IMR-90 (cell line): ENCODE measurements around the gene CEP170B. TPM values are rescaled to one million over a fixed set of nuclear protein-coding genes. Genes with fewer than 3 reads are reported as not detected.

Source experiments
- ATAC-seq: fragments of 200-7000 bp; cut with Tn5 transposase; 2 replicates; pipeline ENCODE4 v1.9.1; 2020; ENCODE audit warnings: low read depth, mild to moderate bottlenecking, moderate library complexity
- BruUV-seq: library from RNA; stranded (reverse); fragments of 400-500 nt; replicated peaks from 2 replicates; lab custom pipeline; 2021; lab: Mats Ljungman, UMichigan
- CTCF ChIA-PET: fragments of 300-600 bp; formaldehyde crosslinking; extraction: SDS; loops from one replicate; lab custom pipeline; 2021; ENCODE audit warnings: antibody characterized with exemption; lab: Yijun Ruan, JAX
- POLR2A ChIA-PET: fragments of 300-600 bp; sonication (Branson Sonifier 250); formaldehyde crosslinking; loops from one replicate; lab custom pipeline; 2022; ENCODE audit warnings: antibody characterized with exemption; ENCODE audit not compliant: unreplicated experiment; lab: Charles Lee
- DNase-seq: peaks from one replicate; pipeline ENCODE4 v3.0.0; 2013
- H2AFZ ChIP-seq: replicated peaks from 2 replicates; pipeline ENCODE3; 2013; ENCODE audit warnings: low read length, mild to moderate bottlenecking; ENCODE audit not compliant: poor library complexity
- H2AK5ac ChIP-seq: 2 replicates; pipeline ENCODE4 v1.6.1; 2013; ENCODE audit warnings: low read depth, low read length, inconsistent platforms
- H2AK9ac ChIP-seq: replicated peaks from 2 replicates; pipeline ENCODE3; 2013; ENCODE audit warnings: mild to moderate bottlenecking, low read depth, low read length, moderate library complexity; ENCODE audit not compliant: poor library complexity
- H2BK120ac ChIP-seq: 2 replicates; pipeline ENCODE4 v1.6.1; 2013; ENCODE audit warnings: low read depth, low read length, inconsistent platforms
- H2BK15ac ChIP-seq: 3 replicates; pipeline ENCODE4 v1.6.1; 2013; ENCODE audit warnings: low read depth, low read length, inconsistent platforms
- H2BK20ac ChIP-seq: 2 replicates; pipeline ENCODE4 v1.6.1; 2013; ENCODE audit warnings: low read depth, mild to moderate bottlenecking, inconsistent platforms, low read length, moderate library complexity
- H2BK5ac ChIP-seq: 2 replicates; pipeline ENCODE4 v1.6.1; 2013; ENCODE audit warnings: mild to moderate bottlenecking, low read depth, low read length, inconsistent platforms; ENCODE audit not compliant: poor library complexity, severe bottlenecking
- H3K14ac ChIP-seq: replicated peaks from 2 replicates; pipeline ENCODE4 v1.6.1; 2013; ENCODE audit warnings: low read depth, low read length, inconsistent platforms
- H3K18ac ChIP-seq: 2 replicates; pipeline ENCODE4 v1.6.1; 2013; ENCODE audit warnings: low read depth, low read length, control low read depth
- H3K23ac ChIP-seq: 2 replicates; pipeline ENCODE4 v1.6.1; 2013; ENCODE audit warnings: low read depth, low read length, inconsistent platforms
- H3K27ac ChIP-seq: 2 replicates; pipeline ENCODE4 v1.5.1; 2013; ENCODE audit warnings: mild to moderate bottlenecking, control low read depth, low read length; ENCODE audit not compliant: insufficient read depth
- H3K27me3 ChIP-seq: 2 replicates; pipeline ENCODE4 v1.6.1; 2013; ENCODE audit warnings: low read length; ENCODE audit not compliant: control insufficient read depth, insufficient read depth
- H3K36me3 ChIP-seq: 2 replicates; pipeline ENCODE4 v1.6.1; 2013; ENCODE audit warnings: low read length, mixed read lengths; ENCODE audit not compliant: control insufficient read depth, insufficient read depth
- H3K4ac ChIP-seq: 2 replicates; pipeline ENCODE4 v1.6.1; 2013; ENCODE audit warnings: low read depth, low read length, inconsistent platforms
- H3K4me1 ChIP-seq: 2 replicates; pipeline ENCODE4 v1.6.1; 2013; ENCODE audit warnings: low read length, mixed read lengths; ENCODE audit not compliant: control insufficient read depth, insufficient read depth
- H3K4me2 ChIP-seq: 2 replicates; pipeline ENCODE4 v1.6.1; 2013; ENCODE audit warnings: low read depth, mild to moderate bottlenecking, control low read depth, low read length, moderate library complexity
- H3K4me3 ChIP-seq: 2 replicates; pipeline ENCODE4 v1.5.1; 2013; ENCODE audit warnings: low read depth, mild to moderate bottlenecking, control low read depth, low read length, moderate library complexity; ENCODE audit not compliant: insufficient read depth
- H3K56ac ChIP-seq: 2 replicates; pipeline ENCODE4 v1.6.1; 2013; ENCODE audit warnings: low read length, inconsistent platforms; ENCODE audit not compliant: insufficient read depth; ENCODE audit errors: extremely low read depth
- H3K79me1 ChIP-seq, 2 experiments: 2 replicates each; pipeline ENCODE4 v1.6.1; 2013; ENCODE audit warnings: low read length in 2 of 2, inconsistent platforms in 1 of 2, low read depth in 1 of 2
- H3K9ac ChIP-seq: 2 replicates; pipeline ENCODE4 v1.6.1; 2013; ENCODE audit warnings: low read depth, low read length, control low read depth
- H3K9me1 ChIP-seq: 2 replicates; pipeline ENCODE4 v1.6.1; 2013; ENCODE audit warnings: low read length, inconsistent platforms; ENCODE audit not compliant: insufficient read depth
- H3K9me3 ChIP-seq: 2 replicates; pipeline ENCODE4 v1.6.1; 2013; ENCODE audit warnings: low read length; ENCODE audit not compliant: control insufficient read depth, insufficient read depth
- H4K20me1 ChIP-seq: 2 replicates; pipeline ENCODE4 v1.6.1; 2013; ENCODE audit warnings: low read length, inconsistent platforms; ENCODE audit not compliant: insufficient read depth
- H4K5ac ChIP-seq: 2 replicates; pipeline ENCODE4 v1.6.1; 2013; ENCODE audit warnings: mild to moderate bottlenecking, low read depth, low read length, control low read depth
- H4K8ac ChIP-seq, 2 experiments: 2 replicates each; pipeline ENCODE4 v1.6.1; 2013; ENCODE audit warnings: low read depth in 2 of 2, low read length in 2 of 2, control low read depth in 1 of 2, inconsistent platforms in 1 of 2
- H4K91ac ChIP-seq: 2 replicates; pipeline ENCODE4 v1.6.1; 2013; ENCODE audit warnings: low read depth, low read length, inconsistent platforms; ENCODE audit not compliant: insufficient read depth
- BHLHE40 ChIP-seq: fragments of 150-350 bp; IDR thresholded peaks from 2 replicates; pipeline ENCODE4 v1.6.1; 2016; ENCODE audit warnings: mild to moderate bottlenecking, low read depth, low read length
- CEBPB ChIP-seq: IDR thresholded peaks from 2 replicates; pipeline ENCODE4 v1.6.1; 2012; ENCODE audit warnings: low read depth, low read length, improper control_type of control experiment
- CHD1 ChIP-seq: IDR thresholded peaks from 2 replicates; pipeline ENCODE4 v1.6.1; 2012; ENCODE audit warnings: low read depth, low read length, improper control_type of control experiment
- FOS ChIP-seq: fragments of 150-350 bp; IDR thresholded peaks from 2 replicates; pipeline ENCODE4 v1.6.1; 2016; ENCODE audit warnings: low read depth, low read length
- MAFK ChIP-seq: IDR thresholded peaks from 2 replicates; pipeline ENCODE4 v1.6.1; 2012; ENCODE audit warnings: low read depth, low read length, improper control_type of control experiment
- MAZ ChIP-seq: IDR thresholded peaks from 2 replicates; pipeline ENCODE4 v1.6.1; 2012; ENCODE audit warnings: low read depth, mild to moderate bottlenecking, low read length, improper control_type of control experiment, moderate library complexity, borderline replicate concordance
- MXI1 ChIP-seq: IDR thresholded peaks from 2 replicates; pipeline ENCODE4 v1.6.1; 2012; ENCODE audit warnings: low read depth, mild to moderate bottlenecking, low read length, moderate library complexity, borderline replicate concordance
- NFE2L2 ChIP-seq: fragments of 150-350 bp; IDR thresholded peaks from 2 replicates; pipeline ENCODE4 v1.6.1; 2016; ENCODE audit warnings: low read depth, mild to moderate bottlenecking, low read length
- POLR2A ChIP-seq: IDR thresholded peaks from 2 replicates; pipeline ENCODE4 v1.6.1; 2012; ENCODE audit warnings: mild to moderate bottlenecking, low read depth, low read length
- RAD21 ChIP-seq: IDR thresholded peaks from 2 replicates; pipeline ENCODE4 v1.6.1; 2012; ENCODE audit warnings: low read length, improper control_type of control experiment
- RCOR1 ChIP-seq: IDR thresholded peaks from 2 replicates; pipeline ENCODE4 v1.6.1; 2012; ENCODE audit warnings: mild to moderate bottlenecking, low read length, improper control_type of control experiment; ENCODE audit not compliant: insufficient replicate concordance
- RFX5 ChIP-seq: IDR thresholded peaks from 2 replicates; pipeline ENCODE4 v1.8.0; 2012; ENCODE audit warnings: low read depth, mild to moderate bottlenecking, low read length, moderate library complexity
- SMC3 ChIP-seq: fragments of 150-350 bp; IDR thresholded peaks from 2 replicates; pipeline ENCODE4 v1.6.1; 2016; ENCODE audit warnings: low read depth, mild to moderate bottlenecking, antibody characterized with exemption, low read length, moderate library complexity
- WGBS, 2 experiments: methylation state at CpG; one replicate each; pipeline versions ENCODE4 v1.1.5 to v1.1.7; 2013; ENCODE audit warnings: missing lambda C conversion rate in 2 of 2; ENCODE audit not compliant: insufficient read length in 1 of 2; ENCODE audit errors: extremely low coverage in 2 of 2; 5-methylcytosine and 5-hydroxymethylcytosine counted together
- dilution Hi-C: fragments of 300-500 bp; cut with HindIII; formaldehyde crosslinking; loops from one replicate; pipeline ENCODE4 v1.14.3; 2018; ENCODE audit warnings: low sequenced_read_pairs; ENCODE audit not compliant: unreplicated experiment
- in situ Hi-C: fragments of 300-500 bp; cut with MboI; formaldehyde crosslinking; loops from 3 replicates; pipeline ENCODE4 v1.14.3; 2019; ENCODE audit warnings: low sequenced_read_pairs, inconsistent platforms, mixed read lengths
- intact Hi-C: fragments of 100-400 bp; cut with micrococcal nuclease; formaldehyde crosslinking; loops from 2 replicates; pipeline ENCODE4 v1.10.0; 2022
- polyA plus RNA-seq, 3 experiments: library from polyadenylated mRNA; depleted of rRNA; stranded (reverse); fragments of >200 nt; gene quantifications; 2 replicates each; pipeline ENCODE4 v1.2.3, GENCODE V29; 2012; ENCODE audit warnings: low replicate concordance in 1 of 3
- total RNA-seq: library from RNA; depleted of rRNA; stranded (reverse); fragments of >200 nt; gene quantifications from 2 replicates; pipeline ENCODE4 v1.2.3, GENCODE V29; 2012
- TF ChIP-seq, protein P1 (sequence below): fragments of 150-350 bp; IDR thresholded peaks from 2 replicates; pipeline ENCODE4 v1.6.1; 2017; ENCODE audit warnings: mild to moderate bottlenecking, antibody characterized with exemption, low read length, low read depth
- TF ChIP-seq, protein P2 (sequence below): fragments of 150-350 bp; IDR thresholded peaks from 2 replicates; pipeline ENCODE4 v1.6.1; 2016; ENCODE audit warnings: low read depth, mild to moderate bottlenecking, low read length, moderate library complexity, borderline replicate concordance
- TF ChIP-seq, protein P3 (sequence below): conservative IDR thresholded peaks from 2 replicates; pipeline ENCODE4 v1.5.1; 2012; ENCODE audit warnings: mild to moderate bottlenecking, low read depth, low read length, improper control_type of control experiment

CEP170B gene
- total and polyA plus RNA-seq, 2 of the 4 experiments (the other 2 are of a cell fraction): 3.6 to 13.1 TPM

DNA sequence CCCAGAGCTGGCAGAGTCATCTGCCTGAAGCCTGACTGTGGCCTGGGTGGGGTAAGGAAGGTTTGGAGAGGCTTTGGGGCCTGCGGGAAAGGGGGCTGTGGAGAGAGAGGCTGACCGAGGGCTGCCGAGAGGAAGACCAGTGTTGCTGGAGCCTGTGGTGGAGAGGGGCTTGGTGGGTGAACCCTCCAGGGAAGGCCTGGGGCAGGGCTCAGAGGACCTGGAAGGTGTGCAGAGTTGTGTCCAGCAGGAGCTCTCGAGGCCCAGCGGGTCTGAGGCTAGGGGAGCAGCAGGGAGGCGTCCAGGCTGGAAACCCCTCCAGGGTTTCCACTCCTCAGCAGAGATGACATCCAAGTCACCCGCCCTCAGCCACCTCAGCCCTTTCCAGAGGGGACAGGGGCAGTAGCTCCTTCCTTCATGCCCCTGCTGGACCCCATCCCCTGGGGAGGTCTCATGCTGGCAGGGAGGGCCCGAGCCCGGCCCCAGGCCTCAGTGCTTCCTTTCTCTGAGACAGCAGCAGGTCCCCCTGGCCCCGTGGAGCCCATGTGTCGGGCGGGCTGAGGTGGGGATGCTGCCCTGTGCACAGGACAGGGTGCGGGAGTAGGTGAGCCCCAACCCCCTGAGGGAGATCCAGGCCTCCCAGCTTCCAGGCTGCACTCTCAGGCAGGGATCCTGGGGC, 8.4 kb downstream of the CEP170B start:
- dilution Hi-C loops: no loop called here

More for the DNA sequence above, 8.4 kb downstream of the CEP170B start:
- Histone ChIP-seq H3K9me1 (peaks cover 9% of the 10 kb centered on the region), H3K56ac (no peak overlapping the region), H3K4me1 (peaks cover 5% of the 10 kb centered on the region), H3K36me3 (peaks cover 15% of the 10 kb centered on the region; the same call in 1 of the 2 replicates), H3K14ac (no peak overlapping the region), H3K4me2 (no peak overlapping the region), H4K8ac (no peak overlapping the region), H4K20me1 (peaks cover 75% of the 10 kb centered on the region), H2BK5ac (no peak overlapping the region), H2AK5ac (no peak overlapping the region), H2AFZ (no peak overlapping the region), H3K9ac (no peak overlapping the region), H3K79me1 (peaks cover 19 to 69% of the 10 kb centered on the region in 2 experiments), H2BK15ac (no peak overlapping the region), H2AK9ac (no peak overlapping the region), H3K27ac (no peak overlapping the region), H2BK120ac (no peak overlapping the region), H3K27me3 (no peaks in the 10 kb centered on the region), H3K18ac (no peak overlapping the region), H3K23ac (no peak overlapping the region), H4K91ac (no peak overlapping the region), H2BK20ac (no peak overlapping the region), H4K5ac (no peak overlapping the region), H3K9me3 (no peaks in the 10 kb centered on the region; the same call in 1 of the 2 replicates), H3K4me3 (no peak overlapping the region), H3K4ac (no peak overlapping the region)
- in situ Hi-C loops (no loop called here), intact Hi-C loops (no loop called here)
- 92% methylated on average over 8 of the region's 13 CpGs; no CpG with 5 or more reads in 1 of the 2 experiments for WGBS, 2 experiments
- ChIA-PET CTCF (no interaction called here), POLR2A (no interaction called here)
- no peak for TF ChIP-seq MAZ
- no peak for TF ChIP-seq MXI1
- TF ChIP-seq NFE2L2: no peak
- TF ChIP-seq RFX5: no peak
- TF ChIP-seq FOS: no peak
- no peak for TF ChIP-seq CEBPB
- no peak for TF ChIP-seq RAD21
- TF ChIP-seq, protein P1, sequence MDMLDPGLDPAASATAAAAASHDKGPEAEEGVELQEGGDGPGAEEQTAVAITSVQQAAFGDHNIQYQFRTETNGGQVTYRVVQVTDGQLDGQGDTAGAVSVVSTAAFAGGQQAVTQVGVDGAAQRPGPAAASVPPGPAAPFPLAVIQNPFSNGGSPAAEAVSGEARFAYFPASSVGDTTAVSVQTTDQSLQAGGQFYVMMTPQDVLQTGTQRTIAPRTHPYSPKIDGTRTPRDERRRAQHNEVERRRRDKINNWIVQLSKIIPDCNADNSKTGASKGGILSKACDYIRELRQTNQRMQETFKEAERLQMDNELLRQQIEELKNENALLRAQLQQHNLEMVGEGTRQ: no peak
- TF ChIP-seq, protein P2, sequence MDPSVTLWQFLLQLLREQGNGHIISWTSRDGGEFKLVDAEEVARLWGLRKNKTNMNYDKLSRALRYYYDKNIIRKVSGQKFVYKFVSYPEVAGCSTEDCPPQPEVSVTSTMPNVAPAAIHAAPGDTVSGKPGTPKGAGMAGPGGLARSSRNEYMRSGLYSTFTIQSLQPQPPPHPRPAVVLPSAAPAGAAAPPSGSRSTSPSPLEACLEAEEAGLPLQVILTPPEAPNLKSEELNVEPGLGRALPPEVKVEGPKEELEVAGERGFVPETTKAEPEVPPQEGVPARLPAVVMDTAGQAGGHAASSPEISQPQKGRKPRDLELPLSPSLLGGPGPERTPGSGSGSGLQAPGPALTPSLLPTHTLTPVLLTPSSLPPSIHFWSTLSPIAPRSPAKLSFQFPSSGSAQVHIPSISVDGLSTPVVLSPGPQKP: no peak
- no peak for TF ChIP-seq SMC3
- no peak for TF ChIP-seq BHLHE40
- no peak for TF ChIP-seq POLR2A
- TF ChIP-seq, protein P3, sequence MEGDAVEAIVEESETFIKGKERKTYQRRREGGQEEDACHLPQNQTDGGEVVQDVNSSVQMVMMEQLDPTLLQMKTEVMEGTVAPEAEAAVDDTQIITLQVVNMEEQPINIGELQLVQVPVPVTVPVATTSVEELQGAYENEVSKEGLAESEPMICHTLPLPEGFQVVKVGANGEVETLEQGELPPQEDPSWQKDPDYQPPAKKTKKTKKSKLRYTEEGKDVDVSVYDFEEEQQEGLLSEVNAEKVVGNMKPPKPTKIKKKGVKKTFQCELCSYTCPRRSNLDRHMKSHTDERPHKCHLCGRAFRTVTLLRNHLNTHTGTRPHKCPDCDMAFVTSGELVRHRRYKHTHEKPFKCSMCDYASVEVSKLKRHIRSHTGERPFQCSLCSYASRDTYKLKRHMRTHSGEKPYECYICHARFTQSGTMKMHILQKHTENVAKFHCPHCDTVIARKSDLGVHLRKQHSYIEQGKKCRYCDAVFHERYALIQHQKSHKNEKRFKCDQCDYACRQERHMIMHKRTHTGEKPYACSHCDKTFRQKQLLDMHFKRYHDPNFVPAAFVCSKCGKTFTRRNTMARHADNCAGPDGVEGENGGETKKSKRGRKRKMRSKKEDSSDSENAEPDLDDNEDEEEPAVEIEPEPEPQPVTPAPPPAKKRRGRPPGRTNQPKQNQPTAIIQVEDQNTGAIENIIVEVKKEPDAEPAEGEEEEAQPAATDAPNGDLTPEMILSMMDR: no peak
- TF ChIP-seq RCOR1: no peak
- TF ChIP-seq MAFK: no peak
- TF ChIP-seq CHD1: no peak
- DNase-seq (no peak), ATAC-seq (no peak)
- no TSS peak for BruUV-seq
